ENCODE results near the gene TMEM242. TPM values are rescaled to one million over a fixed set of nuclear protein-coding genes. Genes with fewer than 3 reads are reported as not detected.

The TMEM242 gene
- total and polyA plus RNA-seq, 2 of the 13 experiments (the other 11 are each of a cell fraction or from before 2014, with no cell fraction given) = 5.6 to 11.1 TPM

GRCh38 chr6:157263146-157263545 is 60.2 kb downstream of the TMEM242 start (continued):
- TF ChIP-seq JDP2 (CRISPR knock-in tag; IDR thresholded peaks at IDR 0.05; ENCODE audit: borderline replicate concordance) (no peak), NONO (IDR thresholded peaks at IDR 0.05) (no peak), NONO (CRISPR knock-in tag; conservative IDR thresholded peaks at IDR 0.05) (no peak), ZNF101 (CRISPR knock-in tag; IDR thresholded peaks at IDR 0.05; ENCODE audit: borderline replicate concordance, low read depth) (no peak), ZNF737 (CRISPR knock-in tag; IDR thresholded peaks at IDR 0.05; ENCODE audit: borderline replicate concordance) (no peak), CEBPG (CRISPR knock-in tag; IDR thresholded peaks at IDR 0.05) (no peak), RFX3 (CRISPR knock-in tag; IDR thresholded peaks at IDR 0.05) (no peak), CBX1 (IDR thresholded peaks at IDR 0.05; ENCODE audit: low read depth) (no peak)

GRCh38 chr6:157261606-157262005 is 61.7 kb downstream of the TMEM242 start:
- H2AFZ ChIP-seq (ENCODE audit: low read length) = no peak overlapping the region
- TF ChIP-seq CEBPB (IDR thresholded peaks at IDR 0.05; ENCODE audit: borderline replicate concordance, low read depth, low read length) (no peak), ATF7-NPFF (CRISPR knock-in tag; IDR thresholded peaks at IDR 0.05; ENCODE audit: low read depth) (no peak)
- 63% methylated on average over 9 of the region's 9 CpGs for WGBS (ENCODE audit: low lambda C conversion rate)
- no TSS peak for BruUV-seq (replicated peaks)
- no peak overlapping the region for H3K4me2 ChIP-seq (ENCODE audit: low read depth, low read length)
- POLR2A ChIA-PET = no interaction called here
- H3K27ac ChIP-seq (ENCODE audit: extremely low read length, insufficient read depth, low read length) = no peak overlapping the region
- H3K79me2 ChIP-seq (ENCODE audit: insufficient read depth, low read length) = no peaks in the 10 kb centered on the region
- no peak overlapping the region for H3K4me3 ChIP-seq (replicated peaks in 1 of 3; ENCODE audit: insufficient read depth in 1 of 3, low read depth in 2 of 3, low read length in 3 of 3)
- H3K9ac ChIP-seq (ENCODE audit: insufficient read depth, low read depth, low read length) = no peak overlapping the region
- CTCF ChIA-PET (ENCODE audit: low intra/inter-chr PET ratio, low total read pairs) = no interaction called here
- no peaks in the 10 kb centered on the region for H3K36me3 ChIP-seq (replicated peaks in 1 of 2; ENCODE audit: control insufficient read depth in 1 of 2, insufficient read depth in 2 of 2, low read length in 2 of 2)
- H4K20me1 ChIP-seq (ENCODE audit: insufficient read depth, low read length) = no peaks in the 10 kb centered on the region
- DNase-seq (ENCODE audit: low spot score) (no peak), FAIRE-seq (no peak), ATAC-seq (no peak)
- in situ Hi-C loops (cut with HindIII; ENCODE audit: extremely low pct_ligation_motif_present, low pct_unique_long_range_greater_than_20kb) = no loop called here
- H3K9me3 ChIP-seq (ENCODE audit: low read length) = no peaks in the 10 kb centered on the region
- peaks cover 8 to 55% of the 10 kb centered on the region in 2 experiments; a peak in 4 of 5 replicates for H3K27me3 ChIP-seq (ENCODE audit: control insufficient read depth in 1 of 2, insufficient read depth in 2 of 2, low read length in 2 of 2)
- intact Hi-C loops (cut with micrococcal nuclease; ENCODE audit: unreplicated experiment) = no loop called here
- H3K4me1 ChIP-seq (ENCODE audit: insufficient read depth, low read length) = peaks cover 10% of the 10 kb centered on the region
